NB4 (cell line): ENCODE results near the gene ABCC3.

Source experiments
- DNase-seq: peaks from one replicate; pipeline ENCODE4 v3.0.0; 2010; ENCODE audit warnings: low read depth
- H3K4me3 ChIP-seq: one replicate; pipeline ENCODE4 v1.5.1; 2011; ENCODE audit warnings: mild to moderate bottlenecking, low read depth, low read length, moderate library complexity
- CTCF ChIP-seq: IDR thresholded peaks from one replicate; pipeline ENCODE4 v1.5.1; 2012; ENCODE audit warnings: low read depth, low read length
- MAX ChIP-seq: IDR thresholded peaks from 2 replicates; pipeline ENCODE4 v1.6.1; 2011; ENCODE audit warnings: low read depth, low read length
- MYC ChIP-seq: IDR thresholded peaks from 2 replicates; pipeline ENCODE4 v1.6.1; 2011; ENCODE audit warnings: low read depth, low read length
- POLR2A ChIP-seq: IDR thresholded peaks from 2 replicates; pipeline ENCODE4 v1.6.1; 2011; ENCODE audit warnings: mild to moderate bottlenecking; ENCODE audit not compliant: insufficient read length; ENCODE audit errors: extremely low read depth

The ABCC3 gene, protein sequence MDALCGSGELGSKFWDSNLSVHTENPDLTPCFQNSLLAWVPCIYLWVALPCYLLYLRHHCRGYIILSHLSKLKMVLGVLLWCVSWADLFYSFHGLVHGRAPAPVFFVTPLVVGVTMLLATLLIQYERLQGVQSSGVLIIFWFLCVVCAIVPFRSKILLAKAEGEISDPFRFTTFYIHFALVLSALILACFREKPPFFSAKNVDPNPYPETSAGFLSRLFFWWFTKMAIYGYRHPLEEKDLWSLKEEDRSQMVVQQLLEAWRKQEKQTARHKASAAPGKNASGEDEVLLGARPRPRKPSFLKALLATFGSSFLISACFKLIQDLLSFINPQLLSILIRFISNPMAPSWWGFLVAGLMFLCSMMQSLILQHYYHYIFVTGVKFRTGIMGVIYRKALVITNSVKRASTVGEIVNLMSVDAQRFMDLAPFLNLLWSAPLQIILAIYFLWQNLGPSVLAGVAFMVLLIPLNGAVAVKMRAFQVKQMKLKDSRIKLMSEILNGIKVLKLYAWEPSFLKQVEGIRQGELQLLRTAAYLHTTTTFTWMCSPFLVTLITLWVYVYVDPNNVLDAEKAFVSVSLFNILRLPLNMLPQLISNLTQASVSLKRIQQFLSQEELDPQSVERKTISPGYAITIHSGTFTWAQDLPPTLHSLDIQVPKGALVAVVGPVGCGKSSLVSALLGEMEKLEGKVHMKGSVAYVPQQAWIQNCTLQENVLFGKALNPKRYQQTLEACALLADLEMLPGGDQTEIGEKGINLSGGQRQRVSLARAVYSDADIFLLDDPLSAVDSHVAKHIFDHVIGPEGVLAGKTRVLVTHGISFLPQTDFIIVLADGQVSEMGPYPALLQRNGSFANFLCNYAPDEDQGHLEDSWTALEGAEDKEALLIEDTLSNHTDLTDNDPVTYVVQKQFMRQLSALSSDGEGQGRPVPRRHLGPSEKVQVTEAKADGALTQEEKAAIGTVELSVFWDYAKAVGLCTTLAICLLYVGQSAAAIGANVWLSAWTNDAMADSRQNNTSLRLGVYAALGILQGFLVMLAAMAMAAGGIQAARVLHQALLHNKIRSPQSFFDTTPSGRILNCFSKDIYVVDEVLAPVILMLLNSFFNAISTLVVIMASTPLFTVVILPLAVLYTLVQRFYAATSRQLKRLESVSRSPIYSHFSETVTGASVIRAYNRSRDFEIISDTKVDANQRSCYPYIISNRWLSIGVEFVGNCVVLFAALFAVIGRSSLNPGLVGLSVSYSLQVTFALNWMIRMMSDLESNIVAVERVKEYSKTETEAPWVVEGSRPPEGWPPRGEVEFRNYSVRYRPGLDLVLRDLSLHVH (N-terminal part only)

GRCh38 chr17:50634224-50634914 is at the start of gene ABCC3:
Gene ABCC3, plus strand, starts transcription at chr17:50634881. Its CDS starts 56 bp downstream, at chr17:50634937.
- peak; percentile 32 for DNase-seq
- TF ChIP-seq MAX = no peak
- TF ChIP-seq POLR2A = no peak
- no peak for TF ChIP-seq CTCF
- no peak for TF ChIP-seq MYC
- H3K4me3 ChIP-seq = no peak within 1 kb of the TSS

- no peak overlapping the region for H3K4me3 ChIP-seq
- no peak for TF ChIP-seq POLR2A
- DNase-seq = no peak
These were observed 49.3 kb upstream of the ABCC3 start for GRCh38 chr17:50585346-50585745.

DNA sequence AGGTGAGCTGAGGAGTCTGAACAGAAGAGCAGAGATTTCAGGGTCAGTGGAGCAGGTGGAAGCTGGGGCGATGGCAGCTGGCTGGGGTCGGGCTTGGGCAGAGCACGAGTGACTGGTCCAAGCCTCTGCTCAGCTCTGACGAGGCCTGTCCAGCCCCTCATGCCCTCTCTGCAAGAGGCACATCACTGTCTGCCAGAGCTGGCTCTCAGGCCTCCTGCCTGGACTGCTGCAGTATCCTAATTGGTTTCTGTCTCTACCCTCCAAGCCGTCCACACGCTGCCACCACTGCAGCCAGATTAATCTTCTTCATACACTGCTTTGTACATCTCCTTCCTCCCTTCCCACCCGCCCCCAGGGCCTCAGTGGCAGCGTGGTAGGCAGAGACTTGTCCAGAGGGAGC is 48.8 kb upstream of the ABCC3 start:
- DNase-seq = no peak
- no peak for TF ChIP-seq MAX
- TF ChIP-seq MYC = no peak
- TF ChIP-seq POLR2A = no peak
- no peak for TF ChIP-seq CTCF
- H3K4me3 ChIP-seq = no peak overlapping the region

DNA sequence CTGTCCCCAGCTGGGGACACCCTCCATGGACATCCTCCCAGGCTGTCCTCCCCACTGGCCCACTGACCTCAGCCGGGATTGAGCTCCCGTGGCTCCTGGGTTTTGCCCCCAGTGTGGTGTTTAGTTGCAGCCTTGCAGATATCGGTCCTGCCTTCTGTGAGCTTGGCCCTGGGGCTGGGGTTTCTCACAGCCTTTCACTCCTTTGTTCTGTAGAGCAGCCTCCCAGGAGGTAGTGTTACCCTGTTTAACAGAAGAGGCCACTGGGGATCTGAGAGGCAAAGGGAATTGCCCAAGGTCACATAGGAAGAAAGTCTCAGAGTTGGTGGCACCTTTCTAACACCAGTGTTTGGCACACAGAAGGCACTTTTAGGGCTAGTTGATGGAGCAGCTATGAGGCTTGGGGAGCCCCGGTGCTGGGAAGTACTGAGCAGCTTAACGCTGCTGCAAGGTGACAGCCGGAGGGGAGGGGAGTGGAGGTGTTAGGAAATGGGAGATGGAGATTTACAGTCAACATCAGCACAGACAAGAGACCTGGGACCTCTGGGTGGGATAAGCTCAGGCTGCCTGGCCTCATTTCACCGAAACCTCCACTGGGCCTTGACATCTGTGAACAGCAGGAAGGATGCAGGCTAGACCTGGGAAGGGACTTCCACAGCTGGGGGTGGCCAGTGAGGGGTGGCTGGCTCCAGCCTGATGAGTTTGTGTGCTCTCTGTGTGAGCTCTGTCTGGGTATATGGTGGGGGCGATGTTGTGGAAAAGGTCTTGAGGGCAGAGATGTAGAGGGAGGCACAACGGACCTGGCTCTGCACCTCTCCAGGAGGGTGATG is 48.0 kb upstream of the ABCC3 start:
- no peak overlapping the region for H3K4me3 ChIP-seq
- TF ChIP-seq MYC (no peak), CTCF (no peak), POLR2A (no peak)
- DNase-seq = no peak

- no peak overlapping the region for H3K4me3 ChIP-seq
- no peak for DNase-seq
- TF ChIP-seq MYC (no peak), POLR2A (no peak), CTCF (no peak), MAX (no peak)
These were observed 47.1 kb upstream of the ABCC3 start for GRCh38 chr17:50587571-50587970.
